DOHH2 (cell line): ENCODE measurements around the gene RIC8A.

ENCODE experiments used
- H3F3A ChIP-seq: fragments of 200-600 bp; sonication (generic), shearing (Covaris generic); 2 replicates; pipeline ENCODE4 v1.6.0; 2016; ENCODE audit warnings: antibody characterized with exemption, mild to moderate bottlenecking; ENCODE audit not compliant: control insufficient read depth, insufficient read depth
- H3K27ac ChIP-seq: fragments of 200-600 bp; sonication (generic); 2 replicates; pipeline ENCODE4 v1.5.1; 2014; ENCODE audit warnings: low read depth, mild to moderate bottlenecking, low read length, moderate library complexity
- H3K27me3 ChIP-seq: fragments of 200-600 bp; sonication (generic); 2 replicates; pipeline ENCODE4 v1.6.1; 2014; ENCODE audit warnings: mild to moderate bottlenecking, low read length, mixed read lengths; ENCODE audit not compliant: control insufficient read depth
- H3K36me3 ChIP-seq: fragments of 200-600 bp; sonication (generic); 2 replicates; pipeline ENCODE4 v1.6.1; 2014; ENCODE audit warnings: mild to moderate bottlenecking, low read length, moderate library complexity, mixed read lengths; ENCODE audit not compliant: control insufficient read depth
- H3K4me1 ChIP-seq: fragments of 200-600 bp; sonication (generic); 2 replicates; pipeline ENCODE4 v1.6.1; 2014; ENCODE audit warnings: mild to moderate bottlenecking, low read length, mixed read lengths; ENCODE audit not compliant: control insufficient read depth
- H3K4me2 ChIP-seq: fragments of 200-600 bp; sonication (generic); 2 replicates; pipeline ENCODE4 v1.6.0; 2014; ENCODE audit warnings: mild to moderate bottlenecking, low read length, moderate library complexity
- H3K4me3 ChIP-seq: fragments of 200-600 bp; sonication (generic); 2 replicates; pipeline ENCODE4 v1.5.1; 2014; ENCODE audit warnings: mild to moderate bottlenecking, low read length, mixed read lengths
- H3K79me2 ChIP-seq: fragments of 200-600 bp; sonication (generic); 2 replicates; pipeline ENCODE4 v1.6.1; 2014; ENCODE audit warnings: mild to moderate bottlenecking, low read length, mixed read lengths; ENCODE audit not compliant: control insufficient read depth
- H3K9me2 ChIP-seq: fragments of 200-600 bp; sonication (generic); replicated peaks from 2 replicates; pipeline ENCODE4 v1.6.1; 2014; ENCODE audit warnings: mild to moderate bottlenecking, low read length, mixed read lengths; ENCODE audit not compliant: control insufficient read depth
- H3K9me3 ChIP-seq: fragments of 200-600 bp; sonication (generic); 2 replicates; pipeline ENCODE4 v1.6.1; 2014; ENCODE audit warnings: antibody characterized with exemption, low read length, mixed read lengths; ENCODE audit not compliant: control insufficient read depth, insufficient read depth
- H4K20me1 ChIP-seq: fragments of 200-600 bp; sonication (generic); 2 replicates; pipeline ENCODE4 v1.6.0; 2014; ENCODE audit warnings: low read depth, mild to moderate bottlenecking, antibody characterized with exemption, low read length, moderate library complexity; ENCODE audit not compliant: control insufficient read depth, insufficient read depth
- EZH2phosphoT487 ChIP-seq: fragments of 200-600 bp; sonication (generic); IDR thresholded peaks from 2 replicates; pipeline ENCODE4 v1.6.1; 2017; ENCODE audit warnings: borderline replicate concordance, mild to moderate bottlenecking, antibody characterized with exemption, low read length, moderate library complexity, mixed read lengths
- TF ChIP-seq, protein P1 (sequence below): fragments of 200-600 bp; sonication (generic); IDR thresholded peaks from one replicate; pipeline ENCODE4 v1.5.1; 2014; ENCODE audit warnings: antibody characterized with exemption, mild to moderate bottlenecking, low read depth, low read length; ENCODE audit not compliant: poor library complexity, severe bottlenecking

Gene RIC8A

DNA sequence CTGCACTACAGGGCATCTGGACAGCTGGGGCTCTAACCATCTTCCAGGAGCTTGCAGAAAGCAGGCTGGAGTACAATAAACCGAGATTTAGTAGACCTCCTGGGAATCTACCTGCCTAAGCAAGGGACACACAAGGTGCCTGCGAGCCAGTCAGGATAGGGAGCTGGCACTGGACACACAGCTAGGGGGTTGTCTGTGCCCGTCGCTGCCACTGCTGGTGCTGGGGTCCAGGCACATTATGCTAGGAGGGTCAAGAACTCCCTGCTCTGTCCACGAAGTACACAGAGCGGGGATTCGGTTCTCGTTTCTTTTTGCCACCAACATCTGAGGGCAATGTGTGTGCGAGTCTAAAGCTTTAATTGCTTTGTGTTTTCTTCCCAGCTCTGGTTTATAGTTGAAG is 4.2 kb downstream of the RIC8A start:
- Histone ChIP-seq H3K79me2 (peaks cover 42% of the 10 kb centered on the region), H3F3A (peaks cover 12% of the 10 kb centered on the region), H3K27ac (no peak overlapping the region), H4K20me1 (peaks cover 11% of the 10 kb centered on the region), H3K4me3 (no peak overlapping the region), H3K9me3 (no peaks in the 10 kb centered on the region), H3K4me1 (peaks cover 14% of the 10 kb centered on the region), H3K9me2 (no peaks in the 10 kb centered on the region), H3K27me3 (no peaks in the 10 kb centered on the region), H3K36me3 (peaks cover 86% of the 10 kb centered on the region), H3K4me2 (no peak overlapping the region)
- no peak for TF ChIP-seq EZH2phosphoT487
- TF ChIP-seq, protein P1, sequence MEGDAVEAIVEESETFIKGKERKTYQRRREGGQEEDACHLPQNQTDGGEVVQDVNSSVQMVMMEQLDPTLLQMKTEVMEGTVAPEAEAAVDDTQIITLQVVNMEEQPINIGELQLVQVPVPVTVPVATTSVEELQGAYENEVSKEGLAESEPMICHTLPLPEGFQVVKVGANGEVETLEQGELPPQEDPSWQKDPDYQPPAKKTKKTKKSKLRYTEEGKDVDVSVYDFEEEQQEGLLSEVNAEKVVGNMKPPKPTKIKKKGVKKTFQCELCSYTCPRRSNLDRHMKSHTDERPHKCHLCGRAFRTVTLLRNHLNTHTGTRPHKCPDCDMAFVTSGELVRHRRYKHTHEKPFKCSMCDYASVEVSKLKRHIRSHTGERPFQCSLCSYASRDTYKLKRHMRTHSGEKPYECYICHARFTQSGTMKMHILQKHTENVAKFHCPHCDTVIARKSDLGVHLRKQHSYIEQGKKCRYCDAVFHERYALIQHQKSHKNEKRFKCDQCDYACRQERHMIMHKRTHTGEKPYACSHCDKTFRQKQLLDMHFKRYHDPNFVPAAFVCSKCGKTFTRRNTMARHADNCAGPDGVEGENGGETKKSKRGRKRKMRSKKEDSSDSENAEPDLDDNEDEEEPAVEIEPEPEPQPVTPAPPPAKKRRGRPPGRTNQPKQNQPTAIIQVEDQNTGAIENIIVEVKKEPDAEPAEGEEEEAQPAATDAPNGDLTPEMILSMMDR: no peak

DNA sequence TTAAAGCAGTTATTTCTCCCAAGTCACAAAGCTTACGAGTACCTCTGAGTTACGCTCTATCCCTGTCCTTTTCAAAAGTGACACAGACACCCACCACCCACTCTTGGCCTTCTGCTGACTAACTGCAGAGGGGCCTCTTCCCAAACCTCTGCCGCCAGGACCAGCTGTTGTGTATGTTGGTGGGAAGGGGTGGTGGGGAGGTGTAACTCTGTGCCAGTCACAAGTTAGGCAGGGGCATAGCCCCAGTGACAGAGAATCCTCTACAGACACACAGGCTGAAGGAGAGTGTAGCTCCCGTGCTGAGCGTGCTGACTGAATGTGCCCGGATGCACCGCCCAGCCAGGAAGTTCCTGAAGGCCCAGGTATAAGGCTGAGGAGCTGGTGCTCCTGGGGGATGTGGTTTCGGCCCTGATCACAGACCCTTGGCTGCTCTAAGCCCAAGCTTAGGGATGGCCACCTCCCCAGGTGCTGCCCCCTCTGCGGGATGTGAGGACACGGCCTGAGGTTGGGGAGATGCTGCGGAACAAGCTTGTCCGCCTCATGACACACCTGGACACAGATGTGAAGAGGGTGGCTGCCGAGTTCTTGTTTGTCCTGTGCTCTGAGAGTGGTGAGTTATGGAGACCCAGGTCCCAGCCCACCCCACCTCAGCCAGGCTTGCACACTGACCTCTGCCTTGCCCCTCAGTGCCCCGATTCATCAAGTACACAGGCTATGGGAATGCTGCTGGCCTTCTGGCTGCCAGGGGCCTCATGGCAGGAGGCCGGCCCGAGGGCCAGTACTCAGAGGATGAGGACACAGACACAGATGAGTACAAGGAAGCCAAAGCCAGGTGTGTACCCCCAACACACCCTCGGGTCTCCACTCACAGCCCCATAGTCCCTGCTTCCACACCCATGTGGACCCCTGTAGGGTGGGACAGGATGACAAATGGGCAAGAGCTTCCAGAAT is 4.9 kb downstream of the RIC8A start:
- Histone ChIP-seq H3K36me3 (peaks cover 83% of the 10 kb centered on the region), H3F3A (peaks cover 12% of the 10 kb centered on the region), H3K27me3 (no peaks in the 10 kb centered on the region), H3K79me2 (peaks cover 37% of the 10 kb centered on the region), H3K27ac (no peak overlapping the region), H3K9me3 (no peaks in the 10 kb centered on the region), H3K9me2 (no peaks in the 10 kb centered on the region), H4K20me1 (peaks cover 11% of the 10 kb centered on the region), H3K4me2 (no peak overlapping the region), H3K4me1 (peaks cover 14% of the 10 kb centered on the region), H3K4me3 (no peak overlapping the region)
- TF ChIP-seq, protein P1: no peak
- no peak for TF ChIP-seq EZH2phosphoT487

DNA sequence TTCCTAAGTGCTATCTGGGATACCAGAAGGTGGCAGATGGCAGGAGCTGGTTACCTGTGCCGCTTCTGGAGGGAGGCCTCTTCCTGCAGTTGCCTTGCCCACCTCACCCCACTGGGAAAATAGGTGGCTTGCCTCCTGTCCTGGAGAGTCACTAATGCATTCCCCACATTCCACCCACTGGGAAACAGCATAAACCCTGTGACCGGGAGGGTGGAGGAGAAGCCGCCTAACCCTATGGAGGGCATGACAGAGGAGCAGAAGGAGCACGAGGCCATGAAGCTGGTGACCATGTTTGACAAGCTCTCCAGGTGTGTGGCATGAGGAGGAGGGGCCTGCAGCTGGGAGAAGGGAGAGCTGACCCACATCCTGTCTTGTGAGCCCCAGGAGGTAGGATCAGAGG is 5.6 kb downstream of the RIC8A start:
- H3K27me3 ChIP-seq: no peaks in the 10 kb centered on the region

More for the DNA sequence above, 5.6 kb downstream of the RIC8A start:
- peaks cover 11% of the 10 kb centered on the region for H4K20me1 ChIP-seq
- no peaks in the 10 kb centered on the region for H3K9me3 ChIP-seq
- H3K27ac ChIP-seq: no peak overlapping the region
- peaks cover 14% of the 10 kb centered on the region for H3K4me1 ChIP-seq
- no peaks in the 10 kb centered on the region for H3K9me2 ChIP-seq
- H3K36me3 ChIP-seq: peaks cover 78% of the 10 kb centered on the region
- H3K79me2 ChIP-seq: peaks cover 35% of the 10 kb centered on the region
- H3F3A ChIP-seq: peaks cover 7% of the 10 kb centered on the region
- no peak for TF ChIP-seq EZH2phosphoT487
- TF ChIP-seq, protein P1: no peak
- no peak overlapping the region for H3K4me3 ChIP-seq
- H3K4me2 ChIP-seq: no peak overlapping the region
